ENCODE data around the gene SLC66A2.

SLC66A2 gene

GRCh38 chr18:79935499-79935898 is 16.0 kb downstream of the SLC66A2 start:
- no peak for DNase-seq

DNA sequence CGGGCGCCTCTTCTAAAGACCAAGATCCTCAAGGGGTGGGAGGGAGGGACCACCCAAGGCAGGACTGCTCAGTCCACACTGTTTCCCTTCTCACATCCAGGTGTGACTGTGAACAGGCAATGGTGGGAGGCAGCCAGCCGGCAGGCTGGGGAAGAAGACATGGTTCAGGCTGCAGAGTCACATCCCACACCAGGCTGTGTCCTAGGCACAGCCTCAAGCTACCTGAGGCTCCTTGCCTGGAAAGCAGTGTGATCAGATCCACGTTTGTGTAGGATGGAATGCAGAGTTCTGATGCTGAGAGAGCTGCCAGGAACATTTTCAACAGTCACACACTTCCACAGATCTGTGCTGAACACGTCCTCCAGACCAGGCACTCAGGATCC is 16.4 kb downstream of the SLC66A2 start:
- DNase-seq, result no peak

- no peak for DNase-seq
Observed at GRCh38 chr18:79934311-79935097, 16.9 kb downstream of the SLC66A2 start.

- DNase-seq, result no peak
Observed at GRCh38 chr18:79933765-79934164, 17.7 kb downstream of the SLC66A2 start.

GRCh38 chr18:79932907-79933306 is 18.5 kb downstream of the SLC66A2 start:
- DNase-seq, result no peak

GRCh38 chr18:79931475-79931874 is 20.0 kb downstream of the SLC66A2 start:
- DNase-seq, result no peak

DNA sequence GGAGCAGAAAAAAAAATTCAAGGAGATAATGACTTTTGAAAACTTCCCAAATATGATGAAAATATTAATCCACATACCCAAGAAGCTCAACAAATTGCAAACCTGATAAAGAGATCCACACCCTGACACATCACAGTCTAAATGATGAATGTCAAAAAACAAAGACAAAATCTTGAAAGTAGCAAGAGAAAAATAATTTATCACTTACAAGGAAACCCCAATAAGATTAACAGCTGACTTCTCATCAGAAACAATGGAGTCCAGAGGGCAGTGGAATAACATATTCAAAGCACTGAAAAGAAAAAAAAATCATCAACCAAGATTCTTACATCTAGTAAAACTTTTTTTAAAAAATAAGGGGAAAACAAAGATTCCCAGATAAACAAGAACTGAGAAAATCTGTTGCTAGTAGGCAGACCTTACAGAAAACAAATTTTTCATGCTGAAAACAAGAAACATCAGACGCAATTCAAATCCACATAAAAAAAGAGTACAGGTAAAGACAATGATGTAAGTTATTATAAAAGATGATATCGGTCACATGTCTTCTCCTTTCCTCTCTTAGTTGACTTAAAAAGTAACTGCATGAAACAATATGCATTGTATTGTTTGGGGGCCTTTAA is 21.3 kb downstream of the SLC66A2 start:
- no peak for DNase-seq

DNA sequence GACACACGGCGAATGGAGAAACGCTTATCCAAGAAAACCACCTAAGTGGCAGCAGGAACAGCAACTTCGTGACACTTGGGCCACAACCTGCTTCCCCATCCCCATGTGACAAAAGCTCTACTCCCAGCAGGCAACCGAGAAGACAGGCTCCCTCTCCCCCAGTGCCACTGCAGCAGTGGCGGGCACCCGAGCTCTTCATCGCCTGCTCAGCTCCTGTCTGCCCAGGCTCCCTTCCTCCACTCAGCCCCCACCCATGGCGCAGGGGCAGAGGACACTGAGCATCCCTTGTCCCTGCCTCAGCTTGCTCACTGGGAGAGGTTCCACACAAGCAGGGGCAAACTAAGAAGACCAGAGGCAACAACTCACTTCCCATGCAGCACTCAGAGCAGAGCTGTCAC is 22.9 kb downstream of the SLC66A2 start:
- DNase-seq, result no peak

- no peak for DNase-seq
Observed at GRCh38 chr18:79927607-79928562, 23.6 kb downstream of the SLC66A2 start.

DNA sequence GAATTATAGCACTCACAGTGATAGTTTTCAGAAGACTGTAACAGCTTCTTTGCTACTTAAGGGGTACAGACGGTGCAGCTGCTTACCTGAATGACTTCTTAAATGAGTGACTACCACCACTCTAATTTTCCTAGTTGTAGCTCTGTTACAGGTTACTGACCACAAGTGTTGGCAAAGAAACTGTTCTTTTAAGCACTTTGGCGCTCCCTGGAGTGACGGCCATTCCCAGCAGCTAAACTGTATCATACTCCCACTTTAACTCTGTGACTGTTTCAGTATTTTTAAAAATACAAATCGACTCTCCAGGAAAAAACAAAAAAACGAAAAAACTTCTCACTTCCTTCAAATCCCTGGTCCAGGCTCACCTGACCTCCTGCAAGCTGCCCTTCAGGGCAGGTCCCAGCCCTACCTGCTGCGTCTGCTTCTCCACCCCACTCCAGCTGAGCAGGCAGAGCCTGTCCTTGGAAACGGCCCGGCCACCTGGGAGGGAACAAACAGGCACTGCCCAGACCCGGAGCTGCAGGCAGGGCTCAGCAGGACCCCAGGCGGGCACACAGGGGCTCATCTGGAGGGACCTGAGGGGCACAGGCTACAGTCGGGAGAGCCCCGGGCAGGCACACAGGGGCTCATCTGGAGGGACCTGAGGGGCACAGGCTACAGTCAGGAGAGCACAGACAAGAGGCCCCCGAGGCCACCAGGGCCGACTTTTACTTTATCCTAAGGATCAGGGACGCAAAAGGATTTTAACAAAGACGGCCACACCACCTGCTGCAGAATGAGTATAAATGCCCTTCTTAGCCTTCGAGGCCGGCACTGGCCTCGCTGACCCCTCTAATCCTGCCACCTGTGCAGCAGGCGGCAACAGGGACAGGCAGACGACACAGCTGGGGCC is 24.5 kb downstream of the SLC66A2 start:
- DNase-seq, result no peak

DNA sequence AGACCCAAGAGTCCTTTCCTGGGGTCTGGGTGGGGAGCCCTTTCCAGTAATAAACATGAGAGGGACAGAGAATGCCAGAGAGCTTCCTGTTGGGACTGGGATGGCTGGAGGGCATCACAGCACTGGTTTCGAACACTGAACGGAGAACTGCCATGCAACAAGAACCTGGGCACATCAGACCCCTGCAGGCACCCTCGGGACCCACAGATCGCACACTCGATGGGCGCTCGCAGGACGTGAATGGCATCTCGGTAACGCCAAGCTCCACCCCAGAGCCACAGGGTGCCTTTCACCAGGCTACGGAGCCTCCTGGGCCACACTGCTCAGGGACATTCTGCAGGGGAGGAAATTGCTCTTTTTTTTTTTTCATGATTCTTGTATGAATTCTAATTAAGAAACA is 25.1 kb downstream of the SLC66A2 start:
- no peak for DNase-seq

GRCh38 chr18:79924814-79925731 is 26.4 kb downstream of the SLC66A2 start:
- DNase-seq, result no peak

GRCh38 chr18:79923896-79924585 is 27.4 kb downstream of the SLC66A2 start:
- no peak for DNase-seq

DNA sequence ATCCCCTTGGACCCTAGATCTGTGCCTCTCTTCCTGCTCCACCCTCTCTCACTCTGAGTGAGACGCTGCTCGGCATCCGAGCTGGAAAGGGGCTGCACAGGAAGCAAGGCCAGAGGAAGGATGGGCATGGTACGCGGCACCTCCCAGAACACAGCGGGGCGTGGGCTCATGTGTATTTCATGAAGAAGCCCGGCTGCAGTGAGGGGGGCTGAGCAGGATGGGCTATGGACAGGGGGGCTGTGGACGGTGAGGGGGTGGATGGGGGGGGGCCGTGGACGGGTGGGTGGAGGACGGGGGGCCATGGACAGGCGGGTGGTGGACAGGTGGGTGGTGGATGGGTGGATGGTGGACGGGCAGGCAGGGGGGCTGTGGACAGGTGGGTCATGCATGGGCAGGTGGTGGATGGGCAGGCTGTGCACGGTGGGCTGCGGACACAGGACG is 28.5 kb downstream of the SLC66A2 start:
- no peak for DNase-seq

DNA sequence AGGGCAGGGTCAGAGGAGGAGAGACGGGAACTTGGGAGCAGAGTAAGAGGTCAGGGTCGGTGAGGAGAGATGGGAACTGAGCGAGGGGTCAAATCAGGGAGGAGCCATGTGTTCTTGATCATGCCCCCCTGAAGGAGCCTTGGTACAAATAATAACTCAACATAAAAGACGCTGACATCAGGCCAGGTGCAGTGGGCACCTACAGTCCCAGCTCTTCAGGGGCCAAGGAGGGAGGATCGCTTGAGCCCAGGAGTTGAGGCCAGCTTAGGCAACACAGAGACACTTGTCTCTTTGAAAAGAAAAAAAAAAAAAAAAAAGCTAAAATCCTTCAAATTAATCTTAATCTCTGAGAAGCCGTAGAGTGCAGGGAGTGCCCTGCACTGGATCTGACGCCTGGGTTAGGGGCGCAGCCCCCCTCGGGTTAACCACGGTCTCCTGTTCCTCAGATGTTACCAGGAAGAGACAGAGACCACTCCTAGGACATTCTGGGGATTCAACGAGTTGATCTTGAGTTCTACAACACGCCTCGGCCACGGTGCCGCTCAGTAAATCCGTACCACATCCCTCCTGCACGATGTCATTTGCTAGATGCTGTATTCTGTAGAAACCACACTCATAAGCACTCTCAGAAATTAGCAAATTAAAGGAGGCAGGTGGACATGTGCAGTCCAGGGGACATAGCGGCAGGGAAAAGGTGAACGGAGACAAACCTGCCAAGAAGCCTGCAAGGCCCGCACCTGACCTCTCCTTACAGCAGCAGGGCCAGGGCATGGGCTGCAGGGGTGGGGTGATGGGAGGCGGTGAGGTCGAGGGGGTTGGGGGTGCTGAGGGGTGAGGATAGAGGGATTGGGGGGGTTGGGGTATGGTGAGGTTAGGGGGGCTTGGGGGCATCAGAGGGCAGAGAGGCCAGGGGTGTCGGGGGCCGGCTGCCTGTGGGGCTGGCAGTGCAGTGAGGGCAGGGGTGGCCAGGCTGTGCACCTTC is 29.2 kb downstream of the SLC66A2 start:
- DNase-seq, result no peak

DNA sequence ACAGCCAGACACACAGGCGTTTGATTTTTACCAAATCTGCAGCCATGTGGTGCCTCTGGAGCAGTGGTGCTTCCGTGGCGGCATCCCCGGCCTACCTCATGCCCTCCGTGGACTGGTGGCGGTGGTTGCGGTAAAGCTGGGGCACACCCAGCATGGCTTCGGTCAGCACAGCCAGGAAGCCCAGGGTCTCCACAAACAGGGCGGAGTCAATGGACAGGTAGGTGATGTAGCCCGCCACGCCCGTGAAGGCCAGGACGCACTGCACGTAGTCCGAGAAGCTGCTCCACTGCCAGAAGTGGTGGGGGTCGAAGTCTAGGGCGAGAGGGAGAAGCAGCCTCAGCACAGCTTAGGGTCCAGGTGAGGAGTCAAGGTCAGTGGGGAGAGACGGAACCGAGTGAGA is 32.4 kb downstream of the SLC66A2 start:
- DNase-seq, result no peak

GRCh38 chr18:79918615-79919011 is 32.8 kb downstream of the SLC66A2 start:
- no peak for DNase-seq

DNA sequence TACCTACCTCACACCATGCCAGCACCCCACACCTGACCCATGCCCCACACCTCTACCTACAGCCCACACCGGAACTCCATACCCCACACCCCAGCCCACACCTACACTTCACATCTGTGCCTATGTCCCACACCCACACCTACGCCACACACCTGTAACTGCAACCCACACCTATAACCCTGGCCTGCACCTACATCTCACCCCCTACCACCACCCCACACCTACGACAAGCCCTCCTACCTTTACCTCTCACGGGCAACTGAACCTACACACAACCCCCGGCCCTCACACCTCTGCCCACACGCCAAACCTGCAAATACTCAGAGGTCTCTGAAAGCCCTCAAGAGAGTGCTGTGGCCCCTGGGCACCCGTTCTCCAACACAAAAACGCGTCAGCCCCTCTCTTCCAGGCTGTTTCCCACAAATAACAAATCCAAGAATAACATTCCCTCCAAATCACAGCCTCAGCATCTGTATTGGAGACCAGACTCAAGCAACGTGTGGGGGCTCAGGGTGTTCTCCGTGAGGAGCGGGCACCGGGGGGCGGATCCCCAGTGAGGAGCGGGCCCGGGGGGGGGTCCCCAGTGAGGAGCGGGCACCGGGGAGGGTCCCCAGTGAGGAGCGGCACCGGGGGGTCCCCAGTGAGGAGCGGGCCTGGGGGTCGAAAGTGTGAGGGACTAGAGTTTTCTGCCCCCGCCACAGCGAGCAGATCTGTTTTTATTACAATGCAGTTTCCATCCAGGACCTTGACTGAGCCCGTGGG is 33.4 kb downstream of the SLC66A2 start:
- no peak for DNase-seq

Measured in NCI-H1048 (cell line).